ENCODE measurements around the gene FOSB. TPM values are rescaled to one million over a fixed set of nuclear protein-coding genes. Genes with fewer than 3 reads are reported as not detected.

Gene FOSB
- total and polyA plus RNA-seq, 4 donors, result 0.18 to 1.3 (median 0.40) TPM

- no peaks in the 10 kb centered on the region for H3K36me3 ChIP-seq (ENCODE audit: control insufficient read depth in 4 of 4, insufficient read depth in 3 of 4, low read depth in 1 of 4, low read length in 3 of 4)
- H3K9ac ChIP-seq (ENCODE audit: low read depth in 1 of 2, low read length in 2 of 2), result peak overlapping the region; percentile 29 to 77
- peak overlapping the region in 2 of 3 donors; percentile 27 to 41 for H3K4me3 ChIP-seq (ENCODE audit: low read depth in 1 of 3, low read length in 3 of 3)
- H3K9me3 ChIP-seq (ENCODE audit: control insufficient read depth in 4 of 4, low read length in 3 of 4), result no peaks in the 10 kb centered on the region
- 2% methylated on average over 11 of the region's 11 CpGs for WGBS
- peaks cover 8 to 37% (median 19%) of the 10 kb centered on the region in 4 donors for H3K4me1 ChIP-seq (ENCODE audit: control insufficient read depth in 4 of 4, insufficient read depth in 4 of 4, low read length in 3 of 4)
- peak overlapping the region; percentile 86 to 92 for H3K27ac ChIP-seq (ENCODE audit: low read depth in 1 of 2, low read length in 2 of 2)
- TF ChIP-seq YY1 (IDR thresholded peaks at IDR 0.05) (no peak), HNF4A (conservative IDR thresholded peaks at IDR 0.05) (no peak), CTCF (IDR thresholded peaks at IDR 0.05; ENCODE audit: low read depth, low read length, missing input control) (no peak)
- H3K27me3 ChIP-seq (ENCODE audit: control insufficient read depth in 4 of 4, insufficient read depth in 4 of 4, low read length in 3 of 4), result peaks cover 0 to 4% (median 0%) of the 10 kb centered on the region in 4 donors
- no peak for DNase-seq (ENCODE audit: low spot score)
Observed at GRCh38 chr19:45467115-45467455, 711 bp upstream of the FOSB start.

- peak overlapping the region; percentile 86 to 92 for H3K27ac ChIP-seq (ENCODE audit: low read depth in 1 of 2, low read length in 2 of 2)
- H3K27me3 ChIP-seq (ENCODE audit: control insufficient read depth in 4 of 4, insufficient read depth in 4 of 4, low read length in 3 of 4), result peaks cover 0 to 4% (median 2%) of the 10 kb centered on the region in 4 donors
- peak overlapping the region; percentile 90 for H3K9ac ChIP-seq (ENCODE audit: low read depth in 1 of 2, low read length in 2 of 2)
- 1% methylated on average over 31 of the region's 31 CpGs for WGBS
- no peak for DNase-seq (ENCODE audit: low spot score)
- no peaks in the 10 kb centered on the region for H3K9me3 ChIP-seq (ENCODE audit: control insufficient read depth in 4 of 4, low read length in 3 of 4)
- TF ChIP-seq HNF4G (IDR thresholded peaks at IDR 0.05), result no peak
- TF ChIP-seq RXRA (IDR thresholded peaks at IDR 0.05), result no peak
- no peak for TF ChIP-seq EGR1 (IDR thresholded peaks at IDR 0.05; ENCODE audit: low read depth in 2 of 2)
- no peak for TF ChIP-seq NR2F2 (IDR thresholded peaks at IDR 0.05)
- H3K4me3 ChIP-seq (ENCODE audit: low read depth in 1 of 3, low read length in 3 of 3), result peak overlapping the region; percentile 51 to 93 (median 67)
- H3K36me3 ChIP-seq (ENCODE audit: control insufficient read depth in 4 of 4, insufficient read depth in 3 of 4, low read depth in 1 of 4, low read length in 3 of 4), result no peaks in the 10 kb centered on the region
- H3K4me1 ChIP-seq (ENCODE audit: control insufficient read depth in 4 of 4, insufficient read depth in 4 of 4, low read length in 3 of 4), result peaks cover 8 to 46% (median 21%) of the 10 kb centered on the region in 4 donors
Observed at GRCh38 chr19:45468159-45468651, 409 bp downstream of the FOSB start.

GRCh38 chr19:45468803-45469131, 971 bp downstream of the FOSB start:
- Histone ChIP-seq H3K27ac (ENCODE audit: low read depth in 1 of 2, low read length in 2 of 2) (peak overlapping the region; percentile 86 to 92), H3K9ac (ENCODE audit: low read depth in 1 of 2, low read length in 2 of 2) (peak overlapping the region; percentile 90), H3K9me3 (ENCODE audit: control insufficient read depth in 4 of 4, low read length in 3 of 4) (no peaks in the 10 kb centered on the region), H3K36me3 (ENCODE audit: control insufficient read depth in 4 of 4, insufficient read depth in 3 of 4, low read depth in 1 of 4, low read length in 3 of 4) (no peaks in the 10 kb centered on the region), H3K27me3 (ENCODE audit: control insufficient read depth in 4 of 4, insufficient read depth in 4 of 4, low read length in 3 of 4) (peaks cover 0 to 4% (median 2%) of the 10 kb centered on the region in 4 donors), H3K4me3 (ENCODE audit: low read depth in 1 of 3, low read length in 3 of 3) (peak overlapping the region; percentile 51 to 93 (median 67)), H3K4me1 (ENCODE audit: control insufficient read depth in 4 of 4, insufficient read depth in 4 of 4, low read length in 3 of 4) (peaks cover 8 to 46% (median 21%) of the 10 kb centered on the region in 4 donors)
- TF ChIP-seq RAD21 (IDR thresholded peaks at IDR 0.05) (no peak), REST (IDR thresholded peaks at IDR 0.05) (no peak), TAF1 (conservative IDR thresholded peaks at IDR 0.05) (no peak), HNF4A (conservative IDR thresholded peaks at IDR 0.05) (no peak), HNF4G (IDR thresholded peaks at IDR 0.05) (no peak), YY1 (IDR thresholded peaks at IDR 0.05) (no peak), ATF3 (IDR thresholded peaks at IDR 0.05) (no peak), JUND (IDR thresholded peaks at IDR 0.05) (no peak), FOXA2 (IDR thresholded peaks at IDR 0.05) (no peak), GABPA (IDR thresholded peaks at IDR 0.05 in 1 of 2, conservative IDR thresholded peaks at IDR 0.05 in 1 of 2) (no peak), RXRA (IDR thresholded peaks at IDR 0.05) (no peak), NR2F2 (IDR thresholded peaks at IDR 0.05) (no peak), ZBTB33 (IDR thresholded peaks at IDR 0.05) (no peak), SP1 (IDR thresholded peaks at IDR 0.05) (no peak)
- no peak for DNase-seq (ENCODE audit: low spot score)
- under 1% methylated on average over 19 of the region's 19 CpGs for WGBS

All from liver (tissue), 9 donors.